ENCODE data around the gene FLYWCH1.

GRCh38 chr16:2934450-2934849 is 22.7 kb downstream of the FLYWCH1 start:
- TF ChIP-seq CTCF (IDR thresholded peaks at IDR 0.05) (no peak), POLR2AphosphoS5 (IDR thresholded peaks at IDR 0.05) (no peak), POLR2A (IDR thresholded peaks at IDR 0.05) (no peak), EP300 (IDR thresholded peaks at IDR 0.05) (no peak)
